DOHH2 (cell line): Measurements from ENCODE around the gene RNASE1.

Source experiments
- H3F3A ChIP-seq: fragments of 200-600 bp; sonication (generic), shearing (Covaris generic); 2 replicates; pipeline ENCODE4 v1.6.0; 2016; ENCODE audit warnings: antibody characterized with exemption, mild to moderate bottlenecking; ENCODE audit not compliant: control insufficient read depth, insufficient read depth
- H3K27ac ChIP-seq: fragments of 200-600 bp; sonication (generic); 2 replicates; pipeline ENCODE4 v1.5.1; 2014; ENCODE audit warnings: low read depth, mild to moderate bottlenecking, low read length, moderate library complexity
- H3K27me3 ChIP-seq: fragments of 200-600 bp; sonication (generic); 2 replicates; pipeline ENCODE4 v1.6.1; 2014; ENCODE audit warnings: mild to moderate bottlenecking, low read length, mixed read lengths; ENCODE audit not compliant: control insufficient read depth
- H3K36me3 ChIP-seq: fragments of 200-600 bp; sonication (generic); 2 replicates; pipeline ENCODE4 v1.6.1; 2014; ENCODE audit warnings: mild to moderate bottlenecking, low read length, moderate library complexity, mixed read lengths; ENCODE audit not compliant: control insufficient read depth
- H3K4me1 ChIP-seq: fragments of 200-600 bp; sonication (generic); 2 replicates; pipeline ENCODE4 v1.6.1; 2014; ENCODE audit warnings: mild to moderate bottlenecking, low read length, mixed read lengths; ENCODE audit not compliant: control insufficient read depth
- H3K4me2 ChIP-seq: fragments of 200-600 bp; sonication (generic); 2 replicates; pipeline ENCODE4 v1.6.0; 2014; ENCODE audit warnings: mild to moderate bottlenecking, low read length, moderate library complexity
- H3K4me3 ChIP-seq: fragments of 200-600 bp; sonication (generic); 2 replicates; pipeline ENCODE4 v1.5.1; 2014; ENCODE audit warnings: mild to moderate bottlenecking, low read length, mixed read lengths
- H3K79me2 ChIP-seq: fragments of 200-600 bp; sonication (generic); 2 replicates; pipeline ENCODE4 v1.6.1; 2014; ENCODE audit warnings: mild to moderate bottlenecking, low read length, mixed read lengths; ENCODE audit not compliant: control insufficient read depth
- H3K9me2 ChIP-seq: fragments of 200-600 bp; sonication (generic); replicated peaks from 2 replicates; pipeline ENCODE4 v1.6.1; 2014; ENCODE audit warnings: mild to moderate bottlenecking, low read length, mixed read lengths; ENCODE audit not compliant: control insufficient read depth
- H3K9me3 ChIP-seq: fragments of 200-600 bp; sonication (generic); 2 replicates; pipeline ENCODE4 v1.6.1; 2014; ENCODE audit warnings: antibody characterized with exemption, low read length, mixed read lengths; ENCODE audit not compliant: control insufficient read depth, insufficient read depth
- H4K20me1 ChIP-seq: fragments of 200-600 bp; sonication (generic); 2 replicates; pipeline ENCODE4 v1.6.0; 2014; ENCODE audit warnings: low read depth, mild to moderate bottlenecking, antibody characterized with exemption, low read length, moderate library complexity; ENCODE audit not compliant: control insufficient read depth, insufficient read depth
- EZH2phosphoT487 ChIP-seq: fragments of 200-600 bp; sonication (generic); IDR thresholded peaks from 2 replicates; pipeline ENCODE4 v1.6.1; 2017; ENCODE audit warnings: borderline replicate concordance, mild to moderate bottlenecking, antibody characterized with exemption, low read length, moderate library complexity, mixed read lengths
- TF ChIP-seq, protein P1 (sequence below): fragments of 200-600 bp; sonication (generic); IDR thresholded peaks from one replicate; pipeline ENCODE4 v1.5.1; 2014; ENCODE audit warnings: antibody characterized with exemption, mild to moderate bottlenecking, low read depth, low read length; ENCODE audit not compliant: poor library complexity, severe bottlenecking

Gene RNASE1

DNA sequence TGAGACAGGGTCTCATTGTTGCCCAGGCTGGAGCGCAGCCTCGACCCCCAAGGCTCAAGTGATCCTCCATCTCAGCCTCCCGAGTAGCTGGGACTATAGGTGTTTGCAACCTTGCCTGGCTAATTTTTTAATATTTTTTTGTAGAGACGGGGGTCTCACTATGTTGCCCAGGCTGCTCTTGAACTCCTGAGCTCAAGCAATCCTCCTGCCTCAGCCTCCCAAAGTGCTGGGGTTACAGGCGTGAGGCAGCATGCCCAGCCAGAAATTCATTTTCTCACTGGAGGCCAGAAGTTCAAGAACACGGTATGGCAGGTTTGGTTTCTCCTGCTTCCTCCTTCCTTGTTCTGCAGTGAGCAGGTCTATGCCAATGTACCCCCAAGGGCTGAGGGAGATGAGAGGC is 3.7 kb downstream of the RNASE1 start:
- H3K4me3 ChIP-seq: no peak overlapping the region
- H3K4me1 ChIP-seq: no peaks in the 10 kb centered on the region
- no peaks in the 10 kb centered on the region for H4K20me1 ChIP-seq
- no peak overlapping the region for H3K4me2 ChIP-seq
- H3K79me2 ChIP-seq: no peaks in the 10 kb centered on the region
- no peak overlapping the region for H3K27ac ChIP-seq
- H3K9me2 ChIP-seq: no peaks in the 10 kb centered on the region
- H3K36me3 ChIP-seq: no peaks in the 10 kb centered on the region
- H3F3A ChIP-seq: no peaks in the 10 kb centered on the region
- no peak for TF ChIP-seq EZH2phosphoT487
- TF ChIP-seq, protein P1, sequence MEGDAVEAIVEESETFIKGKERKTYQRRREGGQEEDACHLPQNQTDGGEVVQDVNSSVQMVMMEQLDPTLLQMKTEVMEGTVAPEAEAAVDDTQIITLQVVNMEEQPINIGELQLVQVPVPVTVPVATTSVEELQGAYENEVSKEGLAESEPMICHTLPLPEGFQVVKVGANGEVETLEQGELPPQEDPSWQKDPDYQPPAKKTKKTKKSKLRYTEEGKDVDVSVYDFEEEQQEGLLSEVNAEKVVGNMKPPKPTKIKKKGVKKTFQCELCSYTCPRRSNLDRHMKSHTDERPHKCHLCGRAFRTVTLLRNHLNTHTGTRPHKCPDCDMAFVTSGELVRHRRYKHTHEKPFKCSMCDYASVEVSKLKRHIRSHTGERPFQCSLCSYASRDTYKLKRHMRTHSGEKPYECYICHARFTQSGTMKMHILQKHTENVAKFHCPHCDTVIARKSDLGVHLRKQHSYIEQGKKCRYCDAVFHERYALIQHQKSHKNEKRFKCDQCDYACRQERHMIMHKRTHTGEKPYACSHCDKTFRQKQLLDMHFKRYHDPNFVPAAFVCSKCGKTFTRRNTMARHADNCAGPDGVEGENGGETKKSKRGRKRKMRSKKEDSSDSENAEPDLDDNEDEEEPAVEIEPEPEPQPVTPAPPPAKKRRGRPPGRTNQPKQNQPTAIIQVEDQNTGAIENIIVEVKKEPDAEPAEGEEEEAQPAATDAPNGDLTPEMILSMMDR: no peak
- peaks cover 6% of the 10 kb centered on the region; the same call in 1 of the 2 replicates for H3K27me3 ChIP-seq
- no peaks in the 10 kb centered on the region for H3K9me3 ChIP-seq

DNA sequence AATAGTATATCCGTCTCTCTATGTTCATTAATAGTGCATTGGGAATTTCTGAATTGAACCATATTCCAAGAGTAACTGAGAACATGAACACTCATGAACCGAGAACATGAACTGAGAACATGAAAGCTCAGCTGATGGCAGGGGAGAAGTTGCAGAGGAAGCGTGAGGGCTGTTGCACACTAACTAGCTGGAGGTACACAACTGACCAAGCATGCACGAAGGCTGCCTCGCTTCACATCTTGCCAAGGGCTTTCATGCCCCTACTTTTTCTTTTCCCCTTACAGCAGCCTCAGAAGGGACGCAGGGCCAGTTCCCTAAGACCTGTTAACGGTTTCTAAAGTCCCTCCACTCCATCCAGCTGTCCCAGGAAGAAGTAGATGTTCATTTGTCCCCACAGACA is 4.3 kb downstream of the RNASE1 start:
- no peaks in the 10 kb centered on the region for H4K20me1 ChIP-seq
- no peaks in the 10 kb centered on the region for H3K36me3 ChIP-seq

DNA sequence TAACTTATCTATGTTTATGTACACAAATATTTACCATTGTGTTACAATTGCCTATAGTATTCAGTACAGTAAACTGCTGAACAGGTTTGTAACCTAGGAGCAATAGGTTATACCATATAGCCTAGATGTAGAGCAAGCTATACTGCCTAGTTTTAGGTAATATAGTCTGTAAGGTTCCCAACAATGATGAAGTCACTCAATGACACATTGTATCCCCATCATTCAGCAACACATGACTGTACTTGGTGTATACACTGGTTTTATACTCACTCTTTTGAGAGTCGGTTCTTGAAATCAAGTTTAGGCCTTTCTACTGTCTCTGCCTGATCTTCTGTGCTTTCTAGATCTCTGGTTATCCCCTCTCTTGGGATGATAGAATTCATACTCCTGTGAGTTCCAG is 5.5 kb downstream of the RNASE1 start:
- Histone ChIP-seq H4K20me1 (no peaks in the 10 kb centered on the region), H3K9me2 (no peaks in the 10 kb centered on the region), H3K9me3 (no peaks in the 10 kb centered on the region), H3K27me3 (peaks cover 6% of the 10 kb centered on the region; the same call in 1 of the 2 replicates), H3F3A (no peaks in the 10 kb centered on the region), H3K79me2 (no peaks in the 10 kb centered on the region), H3K4me1 (no peaks in the 10 kb centered on the region), H3K36me3 (no peaks in the 10 kb centered on the region), H3K4me2 (no peak overlapping the region), H3K27ac (no peak overlapping the region), H3K4me3 (no peak overlapping the region)
- TF ChIP-seq, protein P1: no peak
- TF ChIP-seq EZH2phosphoT487: no peak

More for the DNA sequence above, 4.3 kb downstream of the RNASE1 start:
- Histone ChIP-seq H3K27ac (no peak overlapping the region), H3K79me2 (no peaks in the 10 kb centered on the region), H3K4me2 (no peak overlapping the region), H3K9me2 (no peaks in the 10 kb centered on the region), H3K4me3 (no peak overlapping the region), H3K9me3 (no peaks in the 10 kb centered on the region), H3K4me1 (no peaks in the 10 kb centered on the region), H3K27me3 (peaks cover 6% of the 10 kb centered on the region; the same call in 1 of the 2 replicates), H3F3A (no peaks in the 10 kb centered on the region)
- TF ChIP-seq, protein P1: no peak
- no peak for TF ChIP-seq EZH2phosphoT487
